Stimulated activated CD8-positive, alpha-beta memory T cell treated with anti-CD3 and anti-CD28 coated beads, Interleukin-2, amount 100 ng/mL, for 48 hours (primary cell): ENCODE data around the gene LCN6.
"Not testable (repeated sequence)": the region's sequence is repeated elsewhere in the genome, so short reads cannot be mapped to it uniquely, and the experiment has no call there.

Source experiments
- DNase-seq, 2 donors: peaks; one replicate each; pipeline ENCODE4 v3.0.0-alpha.2; 2020; ENCODE audit warnings: low read depth in 2 of 2

LCN6 gene

DNA sequence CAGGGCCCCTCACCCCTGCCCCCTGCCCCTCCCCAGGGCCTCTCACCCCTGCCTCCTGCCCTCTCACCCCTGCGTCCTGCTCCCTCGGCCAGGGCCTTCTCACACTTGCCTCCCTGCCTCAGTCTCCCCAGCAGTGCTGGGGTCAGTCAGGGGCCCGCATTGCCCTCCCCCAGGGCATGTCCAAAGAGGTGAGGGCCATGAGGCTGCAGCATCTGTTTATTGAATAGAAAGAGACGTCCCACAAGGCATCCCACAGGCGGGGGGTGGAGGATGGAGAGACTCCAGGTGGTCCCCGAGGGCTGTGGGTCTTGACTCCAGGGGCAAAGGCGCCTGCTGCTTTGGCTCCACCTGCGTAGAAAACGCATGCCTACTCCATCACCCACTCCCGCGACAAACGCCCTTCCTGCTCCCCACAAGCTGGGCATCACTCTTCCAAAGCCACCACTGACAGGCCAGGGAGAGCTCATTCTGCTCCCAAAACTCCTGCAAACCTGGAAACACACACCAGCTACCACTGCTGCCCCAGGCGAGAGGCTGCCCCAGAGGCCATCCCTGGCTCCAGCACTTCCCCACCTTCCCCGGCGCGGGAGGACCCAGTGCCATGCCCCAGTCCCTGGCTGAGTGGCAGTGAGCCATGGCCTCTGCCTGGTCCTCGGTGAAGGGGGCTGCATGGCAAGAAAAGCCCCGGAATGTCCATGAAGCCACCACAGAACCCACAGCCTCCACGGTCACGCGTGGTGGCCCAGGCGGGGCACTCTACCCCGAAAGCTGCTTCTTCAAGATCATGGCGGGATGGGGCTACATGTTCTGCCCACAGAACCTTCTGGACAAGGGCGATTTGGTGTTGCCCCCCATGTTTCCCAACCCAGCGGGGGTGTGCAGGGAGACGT lies 11.4 kb upstream of the LCN6 start:
- DNase-seq: no peak

DNA sequence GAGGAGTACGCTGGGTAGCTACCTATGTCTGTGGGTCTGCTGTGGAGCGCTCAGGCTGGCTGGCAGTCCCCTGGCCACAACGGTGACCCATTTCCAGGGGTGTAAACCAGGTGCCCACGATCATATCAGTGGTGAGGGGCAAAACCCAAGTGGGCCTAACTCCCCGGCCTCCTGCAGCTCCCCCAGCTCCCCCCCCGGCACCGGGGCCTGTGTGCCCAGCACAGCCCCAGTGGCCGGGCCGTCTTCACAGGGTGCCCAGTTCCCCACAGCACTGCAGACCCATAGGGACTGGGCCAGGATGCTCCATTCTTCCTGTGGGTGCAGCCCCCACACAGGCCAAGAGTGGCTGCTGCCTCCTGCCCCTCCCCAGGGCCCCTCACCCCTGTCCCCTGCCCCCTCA lies 10.7 kb upstream of the LCN6 start:
- DNase-seq: no peak

DNA sequence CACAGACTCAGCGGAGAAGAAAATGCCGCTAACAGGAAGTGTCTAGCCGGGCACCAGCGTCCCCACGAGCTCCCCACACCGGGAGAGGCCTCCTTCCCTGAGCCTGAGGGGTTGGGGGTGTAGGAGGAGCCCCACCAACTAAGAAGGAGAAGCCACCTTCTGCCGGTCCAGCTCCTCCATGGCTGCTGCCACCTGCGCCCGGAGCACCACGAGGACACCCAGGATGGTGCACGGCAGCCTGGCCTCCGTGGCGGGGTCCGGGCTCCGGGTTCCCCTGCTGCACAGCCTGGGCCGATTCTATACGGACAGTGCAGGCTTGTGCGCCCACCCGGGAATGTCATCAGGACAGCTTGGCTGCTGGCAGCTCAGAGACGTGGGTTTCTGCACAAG lies 9.4 kb upstream of the LCN6 start:
- DNase-seq: no peak

DNA sequence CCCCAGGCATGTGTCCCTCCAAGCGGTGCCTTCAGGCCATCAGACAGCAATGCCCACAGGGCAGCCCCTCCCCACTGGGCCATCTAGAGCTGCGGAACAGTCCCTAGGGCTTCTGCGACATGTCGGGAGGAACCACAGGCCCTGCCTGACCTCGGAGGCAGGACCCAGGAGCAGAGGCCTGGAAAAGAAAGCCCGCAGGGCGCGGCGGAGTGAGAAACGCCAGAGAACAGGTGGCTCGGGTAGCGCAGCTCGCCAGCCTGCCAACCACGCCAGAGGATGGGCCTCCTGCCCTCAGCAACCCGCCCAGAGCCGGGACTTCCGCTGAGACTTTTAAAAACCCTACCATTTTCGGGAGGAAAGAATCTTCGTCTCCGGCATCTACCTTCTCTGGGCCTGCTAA lies 9.0 kb upstream of the LCN6 start:
- no peak for DNase-seq

DNA sequence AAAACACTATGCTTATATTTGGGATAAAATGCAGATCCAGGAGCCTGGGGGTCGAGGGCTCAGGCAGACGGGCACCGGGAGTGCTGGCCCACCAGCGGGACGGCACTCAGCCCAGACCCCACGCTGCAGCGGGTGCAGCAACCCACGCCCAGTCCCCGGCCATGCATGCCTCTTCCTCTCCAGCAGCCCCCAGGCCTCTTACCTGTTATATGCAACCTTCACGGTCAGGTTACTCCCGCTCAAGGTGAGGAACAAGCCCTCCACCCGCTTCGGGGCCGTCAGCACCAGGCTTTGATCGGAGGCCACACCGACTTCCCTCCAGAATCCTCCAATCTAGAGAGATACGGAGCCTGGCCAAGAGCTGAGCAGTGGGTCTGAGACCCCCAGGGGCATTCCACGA lies 8.5 kb upstream of the LCN6 start:
- no peak for DNase-seq

DNA sequence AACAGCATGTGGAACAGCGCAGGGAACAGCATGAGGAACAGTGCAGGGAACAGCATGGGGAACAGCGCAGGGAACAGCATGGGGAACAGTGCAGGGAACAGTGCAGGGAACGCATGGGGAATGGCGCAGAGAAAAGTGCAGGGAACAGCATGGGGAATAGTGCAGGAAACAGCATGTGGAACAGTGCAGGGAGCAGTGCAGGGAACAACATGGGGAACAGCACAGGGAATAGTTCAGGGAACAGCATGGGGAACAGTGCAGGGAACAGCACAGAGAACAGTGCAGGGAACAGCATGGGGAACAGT lies 7.8 kb upstream of the LCN6 start:
- no peak for DNase-seq

DNA sequence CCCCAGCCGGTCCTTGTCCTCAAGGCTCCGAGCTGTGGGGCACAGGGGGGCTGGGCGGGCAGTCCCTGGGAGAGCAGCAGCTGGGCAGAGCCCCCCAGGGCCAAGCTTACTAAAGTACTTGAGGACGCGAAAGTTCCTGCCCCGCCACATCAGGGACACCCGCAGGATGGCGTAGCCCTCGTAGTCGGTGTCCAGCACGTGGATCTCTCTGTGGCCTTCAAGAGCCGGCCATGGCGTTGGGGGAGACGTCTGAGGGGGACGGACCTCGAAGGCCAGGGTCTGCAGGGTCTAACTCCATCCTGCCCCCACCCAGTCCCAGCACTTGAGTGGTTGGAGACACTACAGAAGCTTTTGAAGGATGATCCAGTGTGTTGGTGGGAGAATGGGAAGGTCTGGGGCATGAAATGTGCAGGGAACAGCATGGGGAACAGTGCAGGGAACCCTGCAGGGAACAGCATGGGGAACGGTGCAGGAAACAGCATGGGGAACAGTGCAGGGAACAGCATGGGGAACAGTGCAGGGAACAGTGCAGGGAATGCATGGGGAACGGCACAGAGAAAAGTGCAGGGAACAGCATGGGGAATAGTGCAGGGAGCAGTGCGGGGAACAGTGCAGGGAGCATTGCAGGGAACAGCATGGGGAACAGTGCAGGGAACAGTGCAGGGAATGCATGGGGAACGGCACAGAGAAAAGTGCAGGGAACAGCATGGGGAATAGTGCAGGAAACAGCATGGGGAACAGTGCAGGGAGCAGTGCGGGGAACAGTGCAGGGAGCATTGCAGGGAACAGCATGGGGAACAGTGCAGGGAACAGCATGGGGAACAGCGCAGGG lies 7.2 kb upstream of the LCN6 start:
- DNase-seq: not testable (repeated sequence)

DNA sequence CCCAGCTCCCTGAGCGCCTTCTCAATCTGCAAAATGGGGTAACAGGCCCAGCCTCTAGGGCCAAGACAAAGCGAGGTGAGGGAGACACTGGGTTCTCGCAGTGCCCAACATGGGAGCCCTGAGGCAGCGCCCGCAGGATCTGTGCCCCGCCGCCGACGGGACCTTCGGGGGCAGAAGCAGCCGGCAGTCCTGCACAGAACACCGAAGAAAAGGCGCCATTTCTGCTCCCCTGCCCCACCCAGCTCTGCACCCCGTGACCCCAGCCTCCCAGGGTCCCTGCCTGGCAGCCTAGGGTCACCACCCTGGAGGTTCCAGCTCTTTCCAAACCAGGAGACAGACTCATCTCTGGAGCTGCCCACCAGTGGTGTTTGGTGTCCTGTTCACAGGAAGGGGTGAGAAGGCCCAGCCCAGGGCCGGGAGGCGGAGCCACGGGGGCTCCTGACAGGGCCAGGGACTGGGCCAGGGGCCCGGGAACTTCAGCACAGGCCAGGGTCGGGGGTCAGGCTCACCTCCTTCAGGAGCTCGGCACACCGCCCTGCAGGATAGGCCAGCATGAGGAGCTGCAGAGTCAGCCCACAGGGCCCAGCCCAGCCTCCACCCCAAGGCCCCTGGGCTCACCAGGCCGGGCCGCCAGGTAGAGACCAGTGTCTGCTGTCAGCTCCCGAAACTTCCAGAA lies 6.4 kb upstream of the LCN6 start:
- no peak for DNase-seq

GRCh38 chr9:136754059-136754572 lies 5.8 kb upstream of the LCN6 start:
- DNase-seq: no peak

GRCh38 chr9:136753371-136754058 lies 5.2 kb upstream of the LCN6 start:
- no peak for DNase-seq

DNA sequence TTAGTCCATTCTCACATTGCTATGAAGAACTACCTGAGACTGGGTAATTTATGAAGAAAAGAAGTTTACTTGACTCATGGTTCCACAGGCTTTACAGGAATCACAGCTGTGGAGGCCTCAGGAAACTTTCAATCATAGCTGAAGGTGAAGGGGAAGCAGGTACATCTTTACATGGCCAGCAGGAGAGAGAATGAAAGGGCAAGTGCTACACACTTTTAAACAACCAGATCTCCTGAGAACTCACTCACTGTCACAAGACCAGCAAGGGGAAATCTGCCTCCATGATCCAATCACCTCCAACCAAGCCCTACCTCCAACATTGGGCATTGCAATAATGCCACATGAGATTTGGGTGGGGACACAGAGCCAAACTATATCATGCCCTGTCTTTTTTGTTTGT lies 3.5 kb upstream of the LCN6 start:
- DNase-seq: no peak

DNA sequence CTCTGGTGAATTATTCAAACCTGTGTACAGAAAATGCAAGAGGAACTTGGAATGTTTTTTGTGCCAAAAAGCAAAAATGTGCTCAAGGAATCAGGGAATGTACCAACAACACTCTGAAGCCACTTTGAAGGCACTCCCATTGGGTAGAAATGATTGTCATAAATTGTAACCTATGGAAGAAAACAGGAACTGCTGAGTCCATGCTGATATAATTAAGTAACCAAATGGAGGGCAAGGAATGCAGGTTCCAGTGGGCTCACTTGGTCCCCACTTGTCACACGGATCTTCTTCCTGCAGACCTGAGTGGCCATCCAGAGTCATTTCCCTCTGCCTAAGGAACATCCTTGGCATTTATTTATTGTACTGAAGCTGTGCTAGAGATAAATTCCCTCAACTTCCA lies 2.9 kb upstream of the LCN6 start:
- DNase-seq: no peak

DNA sequence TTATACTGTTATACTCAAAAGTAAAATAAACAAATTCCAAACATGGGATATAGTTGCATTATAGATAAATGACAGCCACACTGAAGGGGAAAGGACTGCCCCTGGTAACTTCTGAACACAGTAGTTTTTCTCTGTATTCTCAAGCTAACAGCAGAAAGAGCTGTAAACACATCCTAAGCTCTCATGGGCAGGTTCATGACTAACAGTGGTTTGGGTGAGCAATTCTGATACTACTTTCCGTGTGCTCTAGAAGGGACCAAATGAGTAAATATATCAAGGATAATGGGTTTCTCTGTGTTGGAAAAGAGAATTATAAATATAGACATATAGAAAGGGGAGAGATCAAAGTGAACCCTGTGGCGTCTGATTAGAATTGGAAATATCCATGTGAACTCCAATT lies 2.2 kb upstream of the LCN6 start:
- no peak for DNase-seq

DNA sequence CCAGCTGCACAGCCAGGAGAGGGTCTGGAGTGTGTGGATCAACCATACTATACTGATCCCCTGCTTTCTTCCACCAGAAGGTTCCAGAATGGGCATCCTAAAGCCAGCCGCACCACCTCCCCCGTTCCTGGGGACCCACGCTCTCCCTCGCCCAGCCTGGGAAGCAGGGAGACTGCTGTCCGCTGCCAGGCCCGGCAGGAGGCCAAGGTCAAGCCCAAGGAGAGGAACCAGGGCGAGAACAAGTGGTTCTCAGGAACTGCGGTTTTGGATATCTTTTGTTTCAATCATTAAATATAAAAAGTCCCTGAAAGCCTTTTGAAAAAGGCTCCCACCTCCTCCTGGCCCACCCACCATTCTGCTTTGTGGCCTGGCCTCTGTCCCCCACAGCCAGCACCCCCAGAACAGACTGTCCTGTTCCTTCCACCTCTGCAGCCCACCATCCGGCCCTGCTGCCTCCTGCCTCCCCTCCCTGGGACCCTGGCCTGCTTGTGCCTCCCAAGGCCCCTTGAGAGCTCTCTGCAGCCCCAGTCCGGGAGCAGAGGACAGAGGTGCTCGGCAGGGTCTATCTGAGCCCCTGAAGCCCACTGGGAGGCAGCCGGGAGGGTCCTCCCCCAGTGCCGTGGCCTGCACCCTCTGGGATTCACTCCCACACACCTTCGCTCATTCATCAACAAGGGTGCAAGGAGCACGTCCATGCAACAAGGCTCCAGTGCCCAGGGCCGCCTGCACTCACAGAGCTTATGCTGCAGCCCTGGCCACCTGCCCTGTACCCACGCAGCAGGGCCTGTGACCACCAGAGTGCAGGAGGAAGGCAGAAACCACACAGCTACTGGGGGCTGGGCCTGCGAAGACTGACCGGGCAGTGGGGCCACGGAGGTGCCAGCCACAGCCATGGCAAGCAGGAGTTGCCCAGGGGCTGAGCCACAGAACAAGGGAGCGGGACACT lies 614 bp upstream of the LCN6 start:
- no peak for DNase-seq

- DNase-seq: no peak
These were observed 914 bp downstream of the LCN6 start for GRCh38 chr9:136747161-136748060.

- DNase-seq: no peak
These were observed 1.7 kb downstream of the LCN6 start for GRCh38 chr9:136746621-136747020.

DNA sequence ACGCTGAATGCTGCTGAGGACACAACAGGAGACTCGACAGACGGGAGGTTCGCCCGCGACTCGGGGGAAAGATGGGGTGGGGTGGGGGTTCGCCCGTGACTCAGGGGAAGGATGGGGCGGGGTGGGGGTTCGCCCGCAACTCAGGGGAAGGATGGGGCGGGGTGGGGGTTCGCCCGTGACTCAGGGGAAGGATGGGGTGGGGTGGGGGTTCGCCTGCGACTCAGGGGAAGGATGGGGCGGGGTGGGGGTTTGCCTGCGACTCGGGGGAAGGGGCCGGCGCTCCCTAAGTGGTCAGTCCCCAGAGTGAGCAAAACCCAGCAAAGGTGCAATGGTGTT lies 2.2 kb downstream of the LCN6 start:
- DNase-seq: no peak

GRCh38 chr9:136745389-136746154 lies 2.8 kb downstream of the LCN6 start:
- DNase-seq: no peak

DNA sequence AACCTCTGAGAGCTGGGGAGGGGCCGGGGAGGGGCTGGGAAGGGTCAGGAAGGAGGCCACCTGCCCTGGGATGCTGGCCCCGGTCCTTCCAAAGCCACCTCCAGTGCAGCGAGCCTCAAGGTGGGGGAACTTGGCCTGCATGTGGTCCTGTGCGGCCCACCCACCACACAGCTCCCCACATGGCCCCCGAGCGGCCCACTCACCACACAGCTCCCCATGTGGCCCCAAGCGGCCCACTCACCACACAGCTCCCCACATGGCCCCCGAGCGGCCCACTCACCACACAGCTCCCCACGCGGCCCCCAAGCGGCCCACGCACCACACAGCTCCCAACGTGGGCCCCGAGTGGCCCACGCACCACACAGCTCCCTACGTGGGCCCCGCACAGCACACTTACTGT lies 3.6 kb downstream of the LCN6 start:
- DNase-seq: no peak
